Activated T-helper 1 cell treated with Interleukin-2 at 50 U/mL for 16 hours (primary cell): ENCODE results near the gene CLASP2.
"Not testable (repeated sequence)": the region's sequence is repeated elsewhere in the genome, so short reads cannot be mapped to it uniquely, and the experiment has no call there.

Experiments
- DNase-seq: peaks from one replicate; pipeline ENCODE4 v3.0.0-alpha.2; 2020; ENCODE audit warnings: low read depth

CLASP2 gene

GRCh38 chr3:33451994-33452393 lies 266.1 kb downstream of the CLASP2 start:
- not testable (repeated sequence) for DNase-seq

DNA sequence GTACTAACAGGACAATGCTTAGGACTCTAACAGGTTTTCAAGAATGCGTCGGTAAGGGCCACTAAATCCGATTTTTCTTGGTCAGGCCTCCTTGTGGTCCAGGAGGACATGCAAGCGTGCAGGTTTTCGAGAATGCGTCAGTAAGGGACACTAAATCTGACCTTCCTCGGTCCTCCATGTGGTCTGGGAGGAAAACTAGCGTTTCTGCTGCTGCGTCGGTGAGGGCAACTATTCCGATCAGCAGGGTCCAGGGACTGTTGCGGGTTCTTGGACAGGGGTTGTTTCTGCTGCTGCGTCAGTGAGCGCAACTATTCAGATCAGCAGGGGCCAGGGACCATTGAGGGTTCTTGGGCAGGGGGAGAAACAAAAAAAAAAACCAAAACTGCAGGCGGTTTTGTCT lies 270.1 kb downstream of the CLASP2 start:
- DNase-seq: no peak

DNA sequence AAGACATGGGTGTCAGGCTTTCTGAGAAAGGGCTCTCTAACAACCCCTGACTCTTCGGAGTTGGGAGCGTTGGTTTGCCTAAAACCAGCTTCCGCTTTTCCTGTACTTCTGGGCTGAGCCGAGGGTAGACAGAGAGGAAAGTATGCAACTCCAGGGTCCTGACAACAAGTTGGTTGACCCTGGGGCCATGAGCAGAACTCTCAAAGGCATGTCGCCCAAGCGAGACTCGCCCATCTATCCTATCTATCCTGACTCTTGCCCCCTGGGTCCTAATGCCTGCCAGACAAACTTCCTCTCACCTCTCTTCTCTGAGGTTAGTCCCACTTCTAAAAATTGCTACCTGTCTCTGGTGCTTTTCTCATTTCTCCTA lies 270.8 kb downstream of the CLASP2 start:
- not testable (repeated sequence) for DNase-seq
